Fibroblast of upper back skin (primary cell): ENCODE results near the gene GDF11.

Experiments used
- DNase-seq: peaks from one replicate; pipeline ENCODE4 v3.0.0-alpha.2; 2013

GDF11 gene

GRCh38 chr12:55724226-55724939 is 18.5 kb upstream of the GDF11 start:
- DNase-seq, result peak; percentile 64

GRCh38 chr12:55724940-55725309 is 18.0 kb upstream of the GDF11 start:
- no peak for DNase-seq

- DNase-seq, result no peak
Measured at GRCh38 chr12:55725556-55725955, 17.4 kb upstream of the GDF11 start.

- DNase-seq, result no peak
Measured at GRCh38 chr12:55726971-55727370, 16.0 kb upstream of the GDF11 start.

GRCh38 chr12:55727643-55728185 is 15.2 kb upstream of the GDF11 start:
- no peak for DNase-seq

GRCh38 chr12:55728186-55728938 is 14.6 kb upstream of the GDF11 start:
- DNase-seq, result peak; percentile 71

- DNase-seq, result peak; percentile 97
Measured at GRCh38 chr12:55728939-55729818, 13.7 kb upstream of the GDF11 start, which contains the start of gene CD63. Gene CD63 (minus strand): TSS chr12:55729009. CDS start chr12:55728341, 668 bp downstream.

- DNase-seq, result peak; percentile 58
Measured at GRCh38 chr12:55729819-55730818, 12.8 kb upstream of the GDF11 start.

- no peak for DNase-seq
Measured at GRCh38 chr12:55732288-55732687, 10.6 kb upstream of the GDF11 start.

GRCh38 chr12:55733021-55733555 is 9.8 kb upstream of the GDF11 start:
- no peak for DNase-seq

GRCh38 chr12:55733858-55734257 is 9.1 kb upstream of the GDF11 start:
- DNase-seq, result no peak

GRCh38 chr12:55734595-55734994 is 8.3 kb upstream of the GDF11 start:
- no peak for DNase-seq

GRCh38 chr12:55736076-55736475 is 6.8 kb upstream of the GDF11 start:
- DNase-seq, result no peak

GRCh38 chr12:55736780-55737580 is 5.9 kb upstream of the GDF11 start:
- peak; percentile 66 for DNase-seq

- DNase-seq, result no peak
Measured at GRCh38 chr12:55737581-55738122, 5.3 kb upstream of the GDF11 start.

GRCh38 chr12:55738123-55739024 is 4.5 kb upstream of the GDF11 start:
- DNase-seq, result peak; percentile 87

- DNase-seq, result no peak
Measured at GRCh38 chr12:55739025-55739378, 3.9 kb upstream of the GDF11 start.

GRCh38 chr12:55741931-55742680 is 816 bp upstream of the GDF11 start:
- DNase-seq, result no peak
